Suppressor macrophage treated with lipopolysaccharide for 4 hours (primary cell): ENCODE data around the gene ASAH2.
A peak's percentile ranks its signal among the peaks of the same experiment; 100 is the strongest.
"Not testable (repeated sequence)": the region's sequence is repeated elsewhere in the genome, so short reads cannot be mapped to it uniquely, and the experiment has no call there.

Source experiments
- DNase-seq: peaks from one replicate; pipeline ENCODE4 v3.0.0-alpha.2; 2020

The ASAH2 gene

DNA sequence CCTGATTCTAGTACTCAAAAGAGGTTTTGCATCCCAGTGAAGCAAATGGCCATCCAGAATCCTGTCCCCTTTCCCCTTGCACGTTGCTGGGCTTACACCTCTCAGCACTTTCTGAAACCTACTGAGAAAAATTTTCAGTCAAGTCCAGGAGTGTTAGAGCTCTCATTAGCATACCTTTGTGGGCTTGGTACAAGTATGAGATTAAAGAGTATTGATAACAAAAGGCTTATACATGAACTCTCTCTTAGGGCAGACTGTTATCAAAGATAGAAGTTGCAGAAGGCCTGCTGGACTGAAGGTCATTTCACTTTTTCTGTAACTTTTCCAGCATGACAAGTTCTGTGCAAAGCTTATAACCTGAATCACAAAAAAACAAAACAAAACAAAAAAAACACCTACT, at the start of gene ASAH2:
ASAH2 (minus strand) TSS at position 123 of the 400 bp plus-strand sequence. CDS start 2,906 bp downstream, outside the sequence.
- DNase-seq, result no peak

DNA sequence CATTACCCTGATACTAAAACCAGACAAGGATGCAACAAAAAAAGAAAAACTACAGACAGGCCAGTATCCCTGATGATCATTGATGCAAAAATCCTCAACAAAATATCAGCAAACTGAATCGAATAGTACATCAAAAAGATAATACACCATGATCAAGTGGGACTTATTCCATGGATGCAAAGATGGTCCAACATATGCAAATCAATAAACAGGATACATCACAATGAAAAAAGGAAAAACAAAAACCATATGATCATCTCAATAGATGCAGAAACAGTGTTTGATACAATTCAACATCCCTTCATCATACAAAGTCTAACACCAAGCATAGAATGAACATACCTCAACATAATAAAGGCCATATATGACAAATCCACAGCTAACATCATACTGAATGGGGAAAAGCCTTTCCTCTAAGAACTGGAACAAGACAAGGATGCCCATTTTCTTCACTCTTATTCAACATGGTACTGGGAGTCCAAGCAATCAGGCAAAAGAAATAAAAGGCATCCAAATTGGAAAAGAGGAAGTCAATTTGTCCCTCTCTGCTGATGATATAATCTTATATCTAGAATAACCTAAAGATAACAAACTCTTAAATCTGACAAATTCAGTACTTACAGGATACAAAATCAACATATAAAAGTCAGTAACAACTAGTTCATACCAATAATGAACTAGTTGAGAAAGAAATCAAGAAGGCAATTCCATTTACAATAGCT, 48.8 kb upstream of the ASAH2 start:
- no peak for DNase-seq

DNA sequence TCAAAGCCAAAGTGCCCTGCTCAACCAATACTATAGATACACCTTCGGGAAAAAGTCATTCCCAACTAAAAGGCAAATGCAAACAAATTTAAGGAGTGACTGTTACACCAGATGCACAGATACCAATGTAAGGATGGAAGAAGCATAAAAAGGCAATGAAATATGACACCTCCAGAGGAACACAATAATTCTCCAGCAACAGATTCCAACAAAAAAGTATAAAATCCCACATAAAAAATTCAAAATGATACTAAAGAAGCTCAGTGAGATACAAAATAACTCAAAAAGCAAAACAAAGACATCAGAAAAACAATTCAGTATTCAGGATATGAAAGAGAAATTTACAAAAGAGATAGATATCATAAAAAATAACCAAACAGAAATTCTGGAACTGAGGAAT, 44.1 kb upstream of the ASAH2 start:
- DNase-seq, result no peak

DNA sequence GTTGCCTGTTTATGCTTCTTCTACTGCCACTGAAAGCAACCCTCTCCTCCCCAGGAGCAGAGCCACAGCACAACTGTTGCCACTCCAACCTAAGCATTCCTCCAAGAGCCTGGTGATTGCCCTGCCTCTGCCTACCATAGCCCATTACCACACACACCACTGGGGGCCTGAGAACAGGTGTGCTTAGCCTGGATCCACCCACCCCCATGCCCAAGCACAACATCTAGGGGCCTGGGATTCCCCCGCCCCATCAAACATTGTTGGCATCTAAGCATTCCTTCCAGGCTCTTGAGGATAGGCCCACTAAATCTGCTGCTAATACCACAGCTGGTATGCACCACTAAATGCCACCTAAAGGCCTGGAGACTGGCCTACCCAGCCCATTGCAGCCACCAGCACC, 43.3 kb upstream of the ASAH2 start:
- no peak for DNase-seq

DNA sequence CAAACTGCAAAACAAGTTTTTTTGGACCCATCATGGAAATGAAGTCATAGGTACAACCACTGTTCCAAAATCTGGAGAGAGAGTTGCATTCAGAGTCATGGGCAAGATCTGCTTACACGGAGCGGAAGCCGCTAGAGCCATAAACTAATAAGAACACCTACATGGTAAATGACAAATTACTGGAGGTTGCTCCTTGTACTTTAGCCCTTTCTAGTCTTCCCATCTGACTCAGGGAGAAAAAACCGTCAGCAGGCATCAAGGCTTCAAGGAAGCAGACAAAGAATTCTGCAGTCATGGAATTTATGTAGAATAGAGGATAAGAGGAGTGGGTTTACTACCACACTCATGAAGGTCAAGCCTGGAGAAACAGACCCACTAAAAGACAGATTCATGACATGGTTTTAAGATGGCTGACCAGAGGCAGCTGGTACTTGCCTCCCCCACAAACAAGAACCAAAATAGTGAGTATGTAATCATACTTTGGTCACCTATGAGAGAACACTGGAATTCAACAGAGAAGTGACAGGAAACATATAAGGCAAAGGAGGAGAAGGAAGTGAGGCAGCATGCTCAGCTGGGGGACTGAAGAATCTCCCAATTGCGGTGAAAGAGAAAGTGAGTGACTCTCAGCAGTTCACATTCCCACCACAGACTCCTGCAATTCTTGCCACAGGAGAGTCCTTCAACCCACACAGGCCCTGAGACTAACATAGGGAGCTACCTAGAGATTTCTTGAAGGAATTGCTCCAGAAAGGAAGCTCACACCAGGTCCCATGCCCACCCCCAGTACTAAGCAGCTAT, 42.4 kb upstream of the ASAH2 start:
- peak; percentile 50 for DNase-seq

DNA sequence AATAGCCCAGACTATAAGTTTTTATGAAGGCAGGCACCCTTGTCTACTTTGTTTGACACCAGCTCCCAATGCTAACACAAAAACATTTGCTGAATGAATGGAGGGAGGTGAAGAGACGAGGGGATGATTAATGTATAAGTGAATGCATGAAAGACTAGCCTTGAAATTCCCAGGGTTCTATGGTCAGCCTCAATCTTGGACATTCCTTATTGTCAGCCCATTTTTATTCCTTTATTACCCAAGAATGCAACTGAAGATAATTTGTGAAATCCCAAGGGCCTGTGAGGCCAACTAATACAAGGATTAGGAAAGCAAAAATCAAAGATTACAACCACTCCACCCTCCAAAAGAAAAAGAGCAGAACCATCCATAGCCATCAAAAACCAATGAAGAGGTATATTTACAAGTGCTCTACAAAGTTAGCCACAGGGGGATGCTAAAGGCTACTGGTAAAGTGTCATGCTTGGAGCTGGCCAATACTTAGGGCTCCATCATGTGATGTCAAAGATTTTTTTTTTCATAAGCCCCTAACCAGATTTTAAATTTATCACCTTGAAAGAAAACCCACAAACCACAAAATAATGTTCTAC, 40.0 kb upstream of the ASAH2 start:
- DNase-seq, result no peak

DNA sequence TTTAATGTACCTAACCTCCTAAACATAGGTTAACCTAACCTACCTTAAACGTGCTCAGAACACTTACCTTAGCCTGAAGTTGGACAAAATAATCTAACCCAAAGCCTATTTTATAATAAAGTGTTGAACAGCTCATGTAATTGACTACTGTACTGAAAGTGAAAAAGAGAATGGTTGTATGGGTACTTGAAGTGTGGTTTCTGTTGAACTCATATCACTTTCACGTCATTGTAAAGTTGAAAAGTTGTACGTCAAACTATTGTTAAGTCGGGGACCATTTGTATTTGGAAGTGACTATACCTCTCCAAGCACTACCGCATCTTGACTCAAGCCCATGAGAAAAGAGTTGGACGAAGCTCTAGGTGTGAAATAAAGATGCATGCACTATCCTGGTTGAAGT, 37.9 kb upstream of the ASAH2 start:
- DNase-seq, result no peak

DNA sequence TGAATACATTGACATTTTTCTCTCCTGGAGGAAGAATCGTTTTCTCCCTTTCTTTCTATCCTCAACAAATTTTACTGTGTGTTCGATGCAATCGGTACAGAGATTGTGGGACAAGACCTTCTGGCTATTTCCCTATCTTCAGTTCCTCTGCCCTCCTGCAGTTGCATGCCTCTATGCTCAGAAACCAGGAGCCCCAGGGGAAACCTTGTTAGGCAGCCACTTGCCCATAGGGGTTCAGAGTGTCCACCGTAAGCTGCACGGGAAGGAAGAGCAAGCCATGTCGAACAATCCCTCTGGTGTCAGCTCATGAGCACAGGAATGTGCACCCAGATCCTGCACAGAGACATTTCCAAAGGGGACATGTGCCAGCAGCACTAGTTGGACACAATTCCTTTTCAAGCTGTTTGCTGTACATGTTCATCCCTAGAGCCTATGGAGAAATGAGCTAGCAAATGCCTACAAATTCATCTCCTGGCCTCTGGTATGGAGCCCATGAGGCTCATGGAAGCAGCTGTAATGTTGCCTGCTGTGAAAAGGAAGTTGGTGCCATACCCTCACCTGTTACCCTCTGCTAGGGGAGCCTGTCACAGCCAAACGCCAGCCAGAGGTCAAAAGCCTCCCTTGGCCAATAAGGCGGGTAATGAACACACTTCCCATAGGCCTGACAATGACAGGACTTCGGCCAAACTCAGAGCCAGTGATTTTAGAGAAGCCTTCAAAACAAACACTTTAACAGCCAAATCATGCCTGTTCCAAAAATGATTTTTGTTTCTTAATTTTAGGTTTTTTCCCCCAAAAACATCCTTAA, 35.9 kb upstream of the ASAH2 start:
- no peak for DNase-seq

DNA sequence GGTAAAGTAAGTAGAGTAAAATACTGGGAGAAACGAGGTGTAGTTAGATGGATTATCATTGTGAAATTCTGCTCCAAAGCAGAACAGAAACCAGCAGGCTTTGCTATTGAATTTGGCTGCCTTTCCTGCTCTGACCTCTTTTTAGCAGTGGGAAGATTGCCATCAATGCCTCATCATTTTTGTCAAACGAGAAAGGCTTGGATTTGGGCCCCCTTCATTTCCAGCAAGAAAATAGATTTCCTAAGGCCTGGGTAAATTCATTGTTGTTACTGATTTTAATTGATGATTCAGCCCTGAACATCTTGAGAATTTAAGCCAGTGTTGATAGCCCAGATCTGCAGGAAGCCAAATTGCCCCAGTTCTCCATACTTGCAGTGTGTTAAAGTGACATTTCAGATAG, 35.2 kb upstream of the ASAH2 start:
- peak; percentile 45 for DNase-seq

DNA sequence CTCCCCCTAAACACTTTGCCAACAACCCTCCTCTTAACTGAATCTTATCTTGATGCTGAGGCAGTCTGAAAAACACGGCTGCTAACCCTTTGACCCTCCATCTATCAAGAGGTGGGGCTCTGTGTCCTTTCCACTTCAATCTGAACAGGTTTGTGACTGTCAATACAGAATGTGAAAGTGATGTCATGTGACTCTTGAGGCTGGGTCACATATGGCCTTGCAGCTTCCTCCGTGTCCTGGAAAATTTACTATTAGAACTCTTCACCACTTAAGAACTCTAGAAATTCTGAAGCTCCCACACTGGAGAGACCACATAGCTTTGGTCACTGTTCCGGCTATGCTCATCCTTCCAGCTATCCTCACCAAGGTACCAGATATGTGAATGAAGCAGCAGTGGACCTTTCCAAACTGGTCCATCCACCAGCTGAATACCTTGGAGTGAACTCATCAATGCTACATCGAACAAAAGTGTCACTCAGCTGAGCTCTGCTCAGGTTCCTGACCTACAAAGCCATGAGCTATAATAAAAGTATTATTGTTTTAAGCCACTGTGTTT, 30.7 kb upstream of the ASAH2 start:
- no peak for DNase-seq

DNA sequence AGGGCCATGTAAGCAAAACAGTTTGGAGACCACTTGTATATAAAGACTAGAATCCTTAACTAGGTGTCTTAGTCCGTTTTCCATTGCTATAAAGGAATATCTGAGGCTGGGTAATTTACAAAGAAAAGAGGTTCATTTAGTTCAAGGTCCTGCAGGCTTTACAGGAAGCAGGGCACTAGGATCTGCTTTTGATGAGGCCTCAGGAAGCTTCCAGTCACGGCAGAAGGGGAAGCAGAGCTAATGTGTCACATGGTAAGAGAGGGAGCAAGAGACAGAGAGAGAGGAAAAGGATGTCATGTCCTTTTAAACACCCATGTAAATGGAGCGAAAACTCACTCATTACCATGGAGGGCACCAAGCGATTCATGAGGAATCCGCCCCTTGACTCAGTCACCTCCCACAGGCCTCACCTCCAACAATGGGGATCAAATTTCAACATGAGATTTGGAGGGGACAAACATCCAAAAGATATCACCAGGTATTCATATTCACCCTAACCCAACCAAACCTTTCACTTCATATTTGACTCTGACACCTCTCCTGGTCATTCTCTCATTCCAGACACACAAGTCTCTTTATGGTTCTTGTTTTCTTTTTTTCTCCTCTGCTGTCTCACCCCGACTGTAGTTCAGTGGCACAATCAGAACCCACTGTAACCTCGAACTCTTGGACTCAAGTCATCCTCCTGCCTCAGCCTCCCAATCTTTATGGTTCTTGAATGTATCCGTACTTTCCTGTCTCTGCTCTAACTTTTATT, 30.1 kb upstream of the ASAH2 start:
- DNase-seq, result no peak

DNA sequence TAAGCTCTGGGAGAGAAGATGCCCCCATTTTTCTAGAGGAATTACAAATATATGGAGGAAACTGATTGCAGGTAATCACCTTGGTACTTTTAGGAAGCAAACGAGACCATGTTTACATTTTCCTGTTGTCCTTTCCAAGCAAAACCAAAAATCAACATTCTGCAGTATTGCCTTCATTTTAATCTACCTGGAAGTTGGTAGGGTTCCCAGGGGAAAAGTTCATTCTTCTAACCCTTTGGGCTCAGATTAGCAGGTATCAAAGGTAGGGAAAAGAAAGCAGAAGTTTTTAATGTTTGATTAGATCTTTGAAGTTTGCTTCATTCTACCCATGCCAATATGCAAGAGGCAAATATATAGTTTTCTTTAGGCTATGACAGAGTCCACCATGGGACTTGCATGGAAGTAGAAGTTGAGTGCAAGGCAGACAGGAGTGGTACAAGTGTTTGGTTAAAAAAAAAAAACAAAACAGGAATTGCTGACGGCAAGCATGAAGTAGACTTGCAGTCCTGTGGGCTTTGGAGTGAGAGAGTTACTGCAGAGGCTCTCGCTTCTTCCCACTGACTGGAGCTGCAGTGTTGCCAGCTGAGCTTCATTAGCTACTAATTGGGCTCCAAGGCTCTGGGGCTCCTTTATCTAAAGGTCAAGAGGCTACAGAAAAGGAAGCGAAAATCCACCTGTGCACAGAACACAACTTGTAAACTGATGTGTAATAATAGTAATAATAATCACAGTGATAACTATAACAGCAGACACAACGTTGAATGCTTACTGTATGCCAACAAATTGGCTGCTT, 28.9 kb upstream of the ASAH2 start:
- DNase-seq, result no peak

DNA sequence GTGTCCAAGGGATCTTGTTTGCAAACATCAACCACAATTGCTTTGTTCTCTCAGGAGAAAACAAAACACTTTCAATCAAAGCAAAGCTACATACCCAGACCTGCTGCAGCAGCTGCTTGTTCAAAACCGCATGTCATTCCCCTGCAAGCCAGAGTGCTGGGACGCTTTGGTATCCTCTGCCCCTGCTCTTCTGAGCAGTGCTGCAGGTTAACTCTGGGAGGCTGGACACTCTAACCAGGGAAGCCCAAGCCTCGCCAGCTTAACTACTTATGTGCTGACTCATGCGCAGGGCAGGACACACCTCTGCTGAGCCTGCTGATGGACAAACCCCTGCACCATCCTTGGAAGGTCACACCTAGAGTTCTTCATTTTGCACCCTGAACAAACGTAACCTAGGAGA, 28.2 kb upstream of the ASAH2 start:
- no peak for DNase-seq

DNA sequence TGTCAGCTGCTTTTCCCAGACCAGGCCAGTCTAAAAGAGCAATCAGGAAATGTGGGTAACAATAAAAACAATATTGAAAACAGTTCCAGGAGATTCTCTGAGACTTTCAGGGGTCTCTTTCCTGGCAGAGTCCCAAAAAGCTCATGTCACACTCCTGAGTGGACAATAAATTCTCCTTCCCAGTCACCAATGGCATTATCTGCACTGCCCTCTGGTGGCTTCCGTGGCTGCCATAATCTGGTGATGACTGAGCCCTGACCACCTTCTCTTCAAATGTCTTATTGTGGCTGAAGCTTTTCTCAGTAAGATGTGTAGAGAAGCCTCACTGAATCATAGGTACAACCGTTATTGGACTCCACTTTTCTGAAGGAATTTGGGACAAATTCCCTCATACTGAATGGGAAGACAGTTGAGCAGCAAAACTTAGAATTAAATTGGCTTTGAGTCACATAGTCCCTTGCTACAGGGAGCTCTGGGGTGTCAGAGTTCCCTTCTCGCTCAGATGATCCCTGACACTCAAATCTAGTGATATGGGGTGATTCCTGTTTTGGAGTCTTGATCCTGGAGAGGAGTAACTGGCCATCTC, 24.4 kb upstream of the ASAH2 start:
- peak; percentile 54 for DNase-seq

DNA sequence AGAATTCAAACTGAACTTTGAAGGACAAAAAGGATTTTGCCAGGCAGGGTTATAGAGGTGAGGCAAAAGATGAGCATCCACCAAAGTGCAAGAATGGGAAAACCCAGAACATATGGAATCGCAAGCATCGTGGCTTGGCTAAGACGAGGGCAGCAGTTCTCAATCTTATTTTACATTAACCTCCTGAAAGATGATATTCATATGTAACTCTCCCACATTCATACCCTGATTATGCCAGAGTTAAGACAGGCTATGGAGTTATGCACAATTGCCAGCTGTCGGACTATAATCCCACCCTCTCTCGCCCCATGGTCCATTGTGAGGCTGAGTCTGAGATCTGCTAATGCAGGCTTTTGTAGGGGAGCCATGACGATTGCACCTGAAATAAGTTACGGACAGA, 21.2 kb upstream of the ASAH2 start:
- no peak for DNase-seq

DNA sequence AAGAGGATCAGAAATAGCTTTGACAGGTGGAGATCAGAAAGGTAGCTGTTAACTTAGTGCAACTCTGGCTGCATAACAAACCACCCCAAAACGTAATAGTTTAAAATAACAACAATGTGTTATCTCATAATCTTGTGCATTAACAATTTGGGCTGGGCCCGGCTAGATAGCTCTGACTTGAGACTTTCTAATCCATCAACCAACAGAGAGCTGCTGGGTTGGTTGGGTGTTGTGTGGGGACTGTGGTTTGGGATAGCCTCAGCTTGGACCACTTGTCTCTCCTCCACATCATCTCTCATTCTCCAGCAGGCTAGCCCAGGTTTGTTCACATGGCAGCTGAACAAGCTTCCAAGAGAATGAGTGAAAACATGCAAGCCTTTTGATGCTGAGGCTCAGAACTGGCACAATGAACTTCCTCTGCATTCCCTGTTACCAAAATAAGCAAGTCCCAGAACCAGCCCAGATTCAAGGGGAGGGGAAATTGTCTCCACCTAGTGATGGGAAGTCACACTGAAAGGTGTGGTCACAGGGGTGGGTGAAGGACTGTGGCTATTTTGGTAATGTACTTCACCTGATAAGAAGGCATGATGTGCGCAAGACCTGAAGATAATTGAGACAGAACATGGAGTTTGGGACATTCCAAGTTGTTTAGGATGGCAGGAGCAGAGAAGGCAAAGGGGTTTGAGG, 20.4 kb upstream of the ASAH2 start:
- DNase-seq, result no peak

DNA sequence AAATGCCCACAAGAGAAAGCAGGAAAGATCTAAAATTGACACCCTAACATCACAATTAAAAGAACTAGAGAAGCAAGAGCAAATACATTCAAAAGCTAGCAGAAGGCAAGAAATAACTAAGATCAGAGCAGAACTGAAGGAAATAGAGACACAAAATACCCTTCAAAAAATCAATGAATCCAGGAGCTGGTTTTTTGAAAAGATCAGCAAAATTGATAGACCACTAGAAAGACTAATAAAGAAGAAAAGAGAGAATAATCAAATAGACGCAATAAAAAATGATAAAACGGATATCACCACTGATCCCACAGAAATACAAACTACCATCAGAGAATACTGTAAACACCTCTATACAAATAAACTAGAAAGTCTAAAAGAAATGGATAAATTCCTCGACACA, 16.6 kb upstream of the ASAH2 start:
- not testable (repeated sequence) for DNase-seq

DNA sequence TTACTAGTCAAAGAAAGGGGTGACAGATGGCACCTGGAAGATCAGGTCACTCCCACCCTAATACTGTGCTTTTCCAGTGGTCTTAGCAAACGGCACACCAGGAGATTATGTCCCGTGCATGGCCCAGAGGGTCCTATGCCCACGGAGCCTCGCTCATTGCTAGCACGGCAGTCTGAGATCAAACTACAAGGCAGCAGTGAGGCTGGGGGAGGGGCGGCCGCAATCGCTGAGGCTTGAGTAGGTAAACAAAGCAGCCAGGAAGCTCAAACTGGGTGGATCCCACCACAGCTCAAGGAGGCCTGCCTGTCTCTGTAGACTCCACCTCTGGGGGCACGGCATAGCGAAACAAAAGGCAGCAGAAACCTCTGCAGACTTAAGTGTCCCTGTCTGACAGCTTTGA, 11.3 kb upstream of the ASAH2 start:
- DNase-seq, result not testable (repeated sequence)

DNA sequence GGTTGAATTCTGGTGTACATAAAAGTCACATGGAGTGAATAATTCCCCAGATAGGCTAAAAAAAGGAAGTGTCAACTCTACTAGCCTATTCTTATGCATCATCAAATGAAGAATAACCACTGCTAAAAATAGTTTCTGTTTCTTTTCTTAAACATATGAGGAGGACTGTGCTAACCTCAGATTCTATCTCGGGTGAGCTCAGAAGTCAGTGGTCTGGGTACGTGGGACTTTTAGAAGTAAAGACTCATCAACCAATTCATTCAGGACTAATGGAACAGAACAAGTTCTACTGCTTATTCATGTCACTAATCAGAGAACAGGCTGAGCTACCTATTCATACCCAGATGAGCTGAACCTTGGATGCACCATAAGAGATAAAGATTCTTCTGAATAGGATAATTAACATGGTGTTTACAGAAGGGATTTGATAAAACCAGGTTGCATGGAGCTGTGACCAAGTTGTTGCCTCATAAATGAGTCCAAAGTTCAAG, 9.5 kb upstream of the ASAH2 start:
- DNase-seq, result peak; percentile 84

DNA sequence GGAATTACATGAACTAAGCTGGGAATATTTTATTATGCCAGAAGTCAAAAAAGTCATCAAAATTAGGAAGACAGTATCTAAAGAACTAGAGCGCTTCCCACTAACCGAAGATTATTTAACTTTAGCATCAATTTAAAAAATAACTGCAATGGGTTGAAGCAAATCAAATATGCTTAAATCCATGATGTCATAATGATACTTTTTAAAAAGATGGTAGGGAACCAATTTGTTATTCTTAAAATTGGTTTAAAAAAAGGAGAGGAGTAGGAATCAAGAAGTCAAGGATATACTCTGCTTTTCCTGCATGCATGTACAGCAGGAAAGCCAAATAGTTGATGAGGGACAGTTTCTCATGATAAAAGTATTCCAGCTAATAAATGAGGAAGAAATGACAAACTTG, 3.2 kb upstream of the ASAH2 start:
- DNase-seq, result no peak
